Activated CD4-positive, CD25-positive, alpha-beta regulatory T cell (primary cell): ENCODE measurements around the gene MAN2C1.

Experiments used
- DNase-seq, 4 experiments: peaks; one replicate each; lab custom pipeline; 2025; lab: John Stamatoyannopoulos, UW

Gene MAN2C1

DNA sequence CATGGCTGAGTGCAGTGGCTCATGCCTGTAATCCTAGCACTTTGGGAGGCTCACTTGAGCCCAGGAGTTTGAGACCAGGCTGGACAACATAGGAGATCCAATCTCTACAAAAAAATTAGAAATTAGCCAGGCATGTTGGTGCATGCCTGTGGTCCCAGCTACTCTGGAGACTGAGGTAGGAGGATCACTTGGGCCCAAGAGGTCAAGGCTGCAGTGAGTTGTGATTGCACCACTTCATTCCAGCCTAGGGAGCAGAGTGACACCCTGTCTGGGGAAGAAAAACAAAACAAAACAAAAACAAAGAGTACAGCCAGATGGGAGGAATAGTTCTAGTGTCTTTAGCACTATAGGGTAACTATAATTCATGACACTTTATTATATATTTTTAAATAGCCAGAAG, 58.7 kb downstream of the MAN2C1 start:
- no peak for DNase-seq

DNA sequence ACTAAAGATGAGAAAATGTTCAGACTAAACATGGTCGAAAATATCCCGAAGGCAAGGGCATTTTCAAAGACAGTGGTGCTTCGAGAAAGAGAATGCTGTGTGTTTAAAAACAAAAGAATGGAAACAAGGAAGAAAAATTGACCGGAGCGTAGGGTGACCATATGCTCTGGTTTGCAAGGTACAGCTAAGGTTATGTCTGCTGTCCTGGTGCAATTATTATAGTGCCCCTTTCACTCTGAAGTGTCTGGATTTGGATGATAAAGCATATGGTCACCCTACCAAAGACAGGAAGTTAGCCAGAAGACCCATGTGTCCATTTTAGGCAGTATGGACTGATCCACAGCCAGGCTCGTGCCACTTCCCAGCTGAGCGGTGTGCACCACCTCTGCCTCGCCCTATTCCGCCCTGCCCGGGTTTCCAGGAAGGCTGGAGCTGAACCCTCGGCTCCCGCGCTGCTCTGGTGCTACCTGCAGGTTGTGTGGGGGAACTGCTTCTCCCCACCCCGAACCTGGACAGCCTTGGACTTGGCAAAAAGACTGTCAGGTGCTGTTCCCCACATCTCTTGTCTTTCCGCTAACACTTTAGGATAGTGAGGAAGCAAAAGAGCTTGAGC, 60.5 kb downstream of the MAN2C1 start:
- no peak for DNase-seq

DNA sequence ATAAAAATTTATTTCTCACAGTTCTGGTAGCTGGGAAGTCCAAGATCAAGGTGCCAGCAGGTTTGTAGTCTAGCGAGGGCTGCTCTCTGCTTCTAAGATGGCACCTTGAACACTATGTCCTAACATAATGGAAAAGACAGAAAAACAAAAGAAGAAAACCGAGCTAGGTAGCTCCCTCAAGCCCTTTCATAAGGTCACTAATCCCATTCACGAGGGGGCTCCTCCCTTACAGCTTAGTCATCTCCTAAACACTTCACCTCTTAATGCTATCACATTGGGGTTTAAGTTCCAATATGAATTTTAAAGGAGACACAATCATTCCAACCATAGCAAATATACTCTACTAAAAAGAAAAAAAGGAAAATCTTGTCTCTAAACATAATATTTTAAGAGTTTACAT, 62.2 kb downstream of the MAN2C1 start:
- no peak for DNase-seq
